Sigmoid colon (tissue), 7 donors: ENCODE data around the gene TBC1D21. TPM values are rescaled to one million over a fixed set of nuclear protein-coding genes. Genes with fewer than 3 reads are reported as not detected.

ENCODE experiments used
- DNase-seq: peaks from one replicate; pipeline ENCODE4 v3.0.0-alpha.2; 2019
- H3K27ac ChIP-seq, 4 donors: fragments of 200-600 bp; sonication (generic); one replicate each; pipeline ENCODE4 v1.5.1; 2016 to 2019; ENCODE audit warnings: mild to moderate bottlenecking in 1 of 4
- H3K27me3 ChIP-seq, 3 donors: fragments of 200-600 bp; sonication (generic); one replicate each; pipeline ENCODE4 v1.5.1; 2019; ENCODE audit warnings: mild to moderate bottlenecking in 1 of 3
- H3K36me3 ChIP-seq, 4 donors: fragments of 200-600 bp; sonication (generic); one replicate each; pipeline ENCODE4 v1.5.1; 2016 to 2019
- H3K4me1 ChIP-seq, 4 donors: fragments of 200-600 bp; sonication (generic); one replicate each; pipeline ENCODE4 v1.5.1; 2017 to 2019
- H3K4me3 ChIP-seq, 4 donors: fragments of 200-600 bp; sonication (generic); one replicate each; pipeline ENCODE4 v1.5.1; 2017 to 2019; ENCODE audit warnings: mild to moderate bottlenecking in 2 of 4, moderate library complexity in 1 of 4
- H3K9me3 ChIP-seq, 4 donors: fragments of 200-600 bp in 3 of 4; sonication (generic) in 3 of 4; one replicate each; pipeline versions ENCODE4 v1.5.1 to v1.6.1; 2013 to 2019
- CTCF ChIP-seq, 4 experiments: fragments of 450-650 bp in 3 of 4; fragments of 200-600 bp in 1 of 4; IDR thresholded peaks; one replicate each; pipeline ENCODE4 v1.5.1; 2016 to 2019; ENCODE audit warnings: antibody characterized with exemption in 4 of 4, mild to moderate bottlenecking in 3 of 4, moderate library complexity in 2 of 4
- EP300 ChIP-seq, 4 donors: sonication (generic); formaldehyde crosslinking; IDR thresholded peaks; one replicate each; pipeline ENCODE4 v1.6.1; 2017; ENCODE audit warnings: antibody characterized with exemption in 4 of 4
- POLR2A ChIP-seq, 2 donors: fragments of 450-650 bp; IDR thresholded peaks; one replicate each; pipeline ENCODE4 v1.6.1; 2016; ENCODE audit warnings: antibody characterized with exemption in 2 of 2, mild to moderate bottlenecking in 2 of 2, moderate library complexity in 2 of 2
- POLR2AphosphoS5 ChIP-seq, 4 donors: sonication (generic); formaldehyde crosslinking; IDR thresholded peaks; one replicate each; pipeline ENCODE4 v1.6.1; 2017; ENCODE audit warnings: antibody characterized with exemption in 4 of 4
- WGBS, 2 donors: extraction: QIAGEN DNeasy Blood & Tissue Kit; methylation state at CpG; one replicate each; pipeline ENCODE4 v1.1.7; 2013; 5-methylcytosine and 5-hydroxymethylcytosine counted together
- intact Hi-C: fragments of 100-400 bp; cut with DNase I; formaldehyde crosslinking; loops from one replicate; pipeline ENCODE4 v1.15.1; 2023
- polyA plus RNA-seq, 3 donors: library from polyadenylated mRNA; stranded (reverse); fragments of 200-250 nt; gene quantifications; one replicate each; pipeline ENCODE4 v1.2.3, GENCODE V29; 2013
- total RNA-seq, 4 donors: library from RNA; depleted of rRNA; stranded (reverse); fragments of >200 nt; gene quantifications; one replicate each; pipeline ENCODE4 v1.1.0, GENCODE V29; 2016
- donor health status: healthy with polysubstance abuse.
- donor health status: Bipolar disorder and iron deficiency.
- donor health status: healthy.

TBC1D21 gene
- total and polyA plus RNA-seq, 7 donors, result not detected

GRCh38 chr15:73879426-73879825 lies 6.1 kb downstream of the TBC1D21 start:
- DNase-seq, result no peak
- peaks cover 0 to 11% (median 0%) of the 10 kb centered on the region in 3 donors for H3K27me3 ChIP-seq
- 56 to 68% methylated on average over 3 of the region's 3 CpGs for WGBS, 2 donors
- H3K27ac ChIP-seq, result no peak overlapping the region
- H3K4me1 ChIP-seq, result no peaks in the 10 kb centered on the region
- intact Hi-C loops, result no loop called here
- no peak overlapping the region for H3K4me3 ChIP-seq
- H3K36me3 ChIP-seq, result no peaks in the 10 kb centered on the region
- TF ChIP-seq POLR2A (IDR thresholded peaks at IDR 0.05), result no peak
- no peak for TF ChIP-seq EP300 (IDR thresholded peaks at IDR 0.05)
- TF ChIP-seq POLR2AphosphoS5 (IDR thresholded peaks at IDR 0.05), result no peak
- TF ChIP-seq CTCF (IDR thresholded peaks at IDR 0.05), result no peak
- no peaks in the 10 kb centered on the region for H3K9me3 ChIP-seq

DNA sequence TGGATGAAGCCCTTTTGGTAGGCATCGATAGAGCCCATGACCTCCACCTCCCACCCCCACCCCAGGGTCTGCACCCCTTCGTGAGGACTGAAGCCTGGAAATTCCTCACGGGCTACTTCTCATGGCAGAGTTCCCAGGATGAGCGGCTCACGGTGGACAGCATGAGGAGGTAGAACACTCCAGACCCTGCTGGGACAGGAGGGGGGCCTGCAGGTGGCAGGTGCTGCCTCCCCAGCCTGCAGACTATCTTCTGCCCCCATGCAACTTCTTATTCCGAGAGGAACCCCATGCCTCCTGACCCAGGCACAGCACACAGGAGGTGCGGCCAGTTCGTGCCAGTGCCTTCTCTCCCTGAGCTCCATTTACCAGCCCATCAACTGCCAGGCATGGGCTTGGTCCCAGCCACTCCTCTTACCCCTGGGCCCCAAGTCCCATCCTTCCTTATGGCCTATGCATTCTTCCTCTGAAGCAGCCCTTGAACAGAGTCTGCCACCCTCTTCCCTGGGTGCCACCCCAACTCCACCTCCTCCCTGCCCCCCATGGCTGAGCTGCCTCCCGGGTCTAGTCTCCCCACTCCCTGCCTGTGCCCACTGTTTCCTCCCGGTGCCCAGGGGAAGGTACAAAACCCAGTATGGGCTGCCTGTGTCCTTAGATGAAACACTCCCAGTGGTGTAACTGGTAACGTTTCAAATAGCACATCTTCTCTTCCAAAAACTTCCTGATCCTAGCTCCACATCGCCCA lies 8.4 kb downstream of the TBC1D21 start:
- DNase-seq, result no peak
- no peak overlapping the region for H3K4me3 ChIP-seq
- 75 to 80% methylated on average over 12 of the region's 12 CpGs for WGBS, 2 donors
- peaks cover 0 to 7% (median 0%) of the 10 kb centered on the region in 3 donors for H3K27me3 ChIP-seq
- H3K36me3 ChIP-seq, result no peaks in the 10 kb centered on the region
- H3K9me3 ChIP-seq, result no peaks in the 10 kb centered on the region
- H3K4me1 ChIP-seq, result no peaks in the 10 kb centered on the region
- H3K27ac ChIP-seq, result no peak overlapping the region
- intact Hi-C loops, result no loop called here
- TF ChIP-seq EP300 (IDR thresholded peaks at IDR 0.05) (no peak), POLR2AphosphoS5 (IDR thresholded peaks at IDR 0.05) (no peak), POLR2A (IDR thresholded peaks at IDR 0.05) (no peak), CTCF (IDR thresholded peaks at IDR 0.05) (no peak)

GRCh38 chr15:73882761-73883419 lies 9.5 kb downstream of the TBC1D21 start:
- no peak for DNase-seq
- Histone ChIP-seq H3K9me3 (no peaks in the 10 kb centered on the region), H3K4me3 (no peak overlapping the region), H3K27ac (no peak overlapping the region), H3K4me1 (no peaks in the 10 kb centered on the region), H3K36me3 (no peaks in the 10 kb centered on the region), H3K27me3 (peaks cover 0 to 5% (median 0%) of the 10 kb centered on the region in 3 donors)
- 84 to 88% methylated on average over 10 of the region's 10 CpGs for WGBS, 2 donors
- no peak for TF ChIP-seq EP300 (IDR thresholded peaks at IDR 0.05)
- TF ChIP-seq POLR2AphosphoS5 (IDR thresholded peaks at IDR 0.05), result no peak
- intact Hi-C loops, result no loop called here

DNA sequence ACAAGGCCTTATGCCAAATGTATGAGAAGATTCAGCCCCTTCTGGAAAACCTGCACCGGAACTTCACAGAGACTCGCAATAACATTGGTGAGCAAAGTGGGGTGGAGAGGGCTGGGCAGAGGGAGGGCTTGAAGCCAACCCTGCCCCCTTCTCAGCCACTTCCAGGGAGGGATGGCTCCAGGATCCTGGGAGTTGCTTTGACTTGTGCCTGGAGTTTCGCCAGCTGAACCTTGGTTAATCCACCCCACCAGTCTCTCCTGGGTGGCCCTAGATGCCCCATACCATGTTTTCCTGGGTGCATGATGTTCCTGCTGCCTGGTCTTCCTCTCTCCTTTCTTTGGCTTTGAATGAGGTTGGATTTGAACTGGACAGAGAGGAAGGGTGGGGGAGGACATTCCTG lies 10.8 kb downstream of the TBC1D21 start:
- Histone ChIP-seq H3K4me1 (no peaks in the 10 kb centered on the region), H3K9me3 (no peaks in the 10 kb centered on the region), H3K27me3 (peaks cover 0 to 5% (median 0%) of the 10 kb centered on the region in 3 donors), H3K36me3 (no peaks in the 10 kb centered on the region), H3K27ac (no peak overlapping the region), H3K4me3 (no peak overlapping the region)
- 76 to 82% methylated on average over 3 of the region's 3 CpGs for WGBS, 2 donors
- no peak for TF ChIP-seq POLR2A (IDR thresholded peaks at IDR 0.05)
- no peak for TF ChIP-seq EP300 (IDR thresholded peaks at IDR 0.05)
- TF ChIP-seq CTCF (IDR thresholded peaks at IDR 0.05), result no peak
- TF ChIP-seq POLR2AphosphoS5 (IDR thresholded peaks at IDR 0.05), result no peak
- no peak for DNase-seq
- intact Hi-C loops, result no loop called here

GRCh38 chr15:73885954-73886700 lies 12.8 kb downstream of the TBC1D21 start:
- DNase-seq, result no peak
- intact Hi-C loops, result no loop called here
- Histone ChIP-seq H3K27me3 (peaks cover 0 to 5% (median 0%) of the 10 kb centered on the region in 3 donors), H3K36me3 (no peaks in the 10 kb centered on the region), H3K4me3 (no peak overlapping the region), H3K27ac (no peak overlapping the region), H3K4me1 (no peaks in the 10 kb centered on the region), H3K9me3 (no peaks in the 10 kb centered on the region)
- no peak for TF ChIP-seq POLR2A (IDR thresholded peaks at IDR 0.05)
- no peak for TF ChIP-seq CTCF (IDR thresholded peaks at IDR 0.05)
- no peak for TF ChIP-seq EP300 (IDR thresholded peaks at IDR 0.05)
- TF ChIP-seq POLR2AphosphoS5 (IDR thresholded peaks at IDR 0.05), result no peak
- WGBS, 2 donors, result 84 to 87% methylated on average over 9 of the region's 9 CpGs
